Measurements from ENCODE around the gene ZYX. TPM values are rescaled to one million over a fixed set of nuclear protein-coding genes. Genes with fewer than 3 reads are reported as not detected.

The ZYX gene, protein sequence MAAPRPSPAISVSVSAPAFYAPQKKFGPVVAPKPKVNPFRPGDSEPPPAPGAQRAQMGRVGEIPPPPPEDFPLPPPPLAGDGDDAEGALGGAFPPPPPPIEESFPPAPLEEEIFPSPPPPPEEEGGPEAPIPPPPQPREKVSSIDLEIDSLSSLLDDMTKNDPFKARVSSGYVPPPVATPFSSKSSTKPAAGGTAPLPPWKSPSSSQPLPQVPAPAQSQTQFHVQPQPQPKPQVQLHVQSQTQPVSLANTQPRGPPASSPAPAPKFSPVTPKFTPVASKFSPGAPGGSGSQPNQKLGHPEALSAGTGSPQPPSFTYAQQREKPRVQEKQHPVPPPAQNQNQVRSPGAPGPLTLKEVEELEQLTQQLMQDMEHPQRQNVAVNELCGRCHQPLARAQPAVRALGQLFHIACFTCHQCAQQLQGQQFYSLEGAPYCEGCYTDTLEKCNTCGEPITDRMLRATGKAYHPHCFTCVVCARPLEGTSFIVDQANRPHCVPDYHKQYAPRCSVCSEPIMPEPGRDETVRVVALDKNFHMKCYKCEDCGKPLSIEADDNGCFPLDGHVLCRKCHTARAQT
- total RNA-seq: 10 to 100 TPM; 60.2 to 61.0 (median 60.4) TPM

- no peaks in the 10 kb centered on the region for H3K9me3 ChIP-seq
- peak; percentile 93 to 95 for DNase-seq (ENCODE audit: low spot score in 2 of 2)
- H3K27ac ChIP-seq: peak within 1 kb of the TSS; percentile 98 to 100
- H3K36me3 ChIP-seq: no peaks in the 10 kb centered on the region
- peaks cover 8 to 9% of the 10 kb centered on the region in 2 donors for H3K4me1 ChIP-seq
- H3K27me3 ChIP-seq: no peaks in the 10 kb centered on the region
- intact Hi-C loops (cut with DNase I; ENCODE audit: low total_unique reads): loop anchor here (5.0 kb wide), 1 partner anchor 106 kb away; no protein-coding TSS in a partner anchor
- TF ChIP-seq, protein P1, sequence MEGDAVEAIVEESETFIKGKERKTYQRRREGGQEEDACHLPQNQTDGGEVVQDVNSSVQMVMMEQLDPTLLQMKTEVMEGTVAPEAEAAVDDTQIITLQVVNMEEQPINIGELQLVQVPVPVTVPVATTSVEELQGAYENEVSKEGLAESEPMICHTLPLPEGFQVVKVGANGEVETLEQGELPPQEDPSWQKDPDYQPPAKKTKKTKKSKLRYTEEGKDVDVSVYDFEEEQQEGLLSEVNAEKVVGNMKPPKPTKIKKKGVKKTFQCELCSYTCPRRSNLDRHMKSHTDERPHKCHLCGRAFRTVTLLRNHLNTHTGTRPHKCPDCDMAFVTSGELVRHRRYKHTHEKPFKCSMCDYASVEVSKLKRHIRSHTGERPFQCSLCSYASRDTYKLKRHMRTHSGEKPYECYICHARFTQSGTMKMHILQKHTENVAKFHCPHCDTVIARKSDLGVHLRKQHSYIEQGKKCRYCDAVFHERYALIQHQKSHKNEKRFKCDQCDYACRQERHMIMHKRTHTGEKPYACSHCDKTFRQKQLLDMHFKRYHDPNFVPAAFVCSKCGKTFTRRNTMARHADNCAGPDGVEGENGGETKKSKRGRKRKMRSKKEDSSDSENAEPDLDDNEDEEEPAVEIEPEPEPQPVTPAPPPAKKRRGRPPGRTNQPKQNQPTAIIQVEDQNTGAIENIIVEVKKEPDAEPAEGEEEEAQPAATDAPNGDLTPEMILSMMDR (IDR thresholded peaks at IDR 0.05): no peak
- TF ChIP-seq POLR2AphosphoS5 (IDR thresholded peaks at IDR 0.05): peak; percentile 25 to 91 (median 81)
- TF ChIP-seq POLR2A (IDR thresholded peaks at IDR 0.05): peak; percentile 28
- H3K4me3 ChIP-seq: peak within 1 kb of the TSS; percentile 87 to 95 (median 94)
Observed at GRCh38 chr7:143380646-143381426, at the start of gene ZYX. ZYX (plus strand) TSS chr7:143381345; CDS start chr7:143381572, 227 bp downstream.

DNA sequence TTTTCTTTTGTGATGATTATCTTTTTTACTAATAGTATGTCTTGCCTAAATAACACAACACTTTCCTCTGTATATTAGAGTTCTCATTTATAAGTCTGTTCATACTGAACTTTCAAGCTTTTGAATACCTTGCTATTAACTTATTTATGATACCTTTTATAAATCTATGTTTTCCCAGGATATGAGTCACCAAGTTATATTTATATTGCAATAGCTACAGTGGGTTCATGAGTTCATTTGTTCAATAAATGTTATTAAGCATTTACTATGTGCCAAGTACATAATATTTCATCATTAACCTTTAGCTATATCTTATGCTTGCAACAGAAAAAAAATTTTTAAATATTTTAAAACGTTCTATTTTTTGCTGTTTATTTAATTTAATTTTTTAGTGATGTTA lies 46.9 kb upstream of the ZYX start:
- Histone ChIP-seq H3K27ac (no peak overlapping the region), H3K4me3 (no peak overlapping the region), H3K9me3 (no peaks in the 10 kb centered on the region), H3K27me3 (no peaks in the 10 kb centered on the region), H3K36me3 (no peaks in the 10 kb centered on the region), H3K4me1 (no peaks in the 10 kb centered on the region)
- intact Hi-C loops (cut with DNase I; ENCODE audit: low total_unique reads): no loop called here
- TF ChIP-seq POLR2AphosphoS5 (IDR thresholded peaks at IDR 0.05): no peak
- no peak for DNase-seq (ENCODE audit: low spot score in 2 of 2)

- DNase-seq (ENCODE audit: low spot score in 2 of 2): no peak
- intact Hi-C loops (cut with DNase I; ENCODE audit: low total_unique reads): no loop called here
Observed at GRCh38 chr7:143337216-143337615, 43.9 kb upstream of the ZYX start.

GRCh38 chr7:143341842-143342241 lies 39.3 kb upstream of the ZYX start:
- H3K27me3 ChIP-seq: no peaks in the 10 kb centered on the region
- no peaks in the 10 kb centered on the region for H3K4me1 ChIP-seq
- H3K27ac ChIP-seq: no peak overlapping the region
- H3K36me3 ChIP-seq: no peaks in the 10 kb centered on the region
- no peaks in the 10 kb centered on the region for H3K9me3 ChIP-seq
- intact Hi-C loops (cut with DNase I; ENCODE audit: low total_unique reads): no loop called here
- DNase-seq (ENCODE audit: low spot score in 2 of 2): no peak
- TF ChIP-seq POLR2AphosphoS5 (IDR thresholded peaks at IDR 0.05) (no peak), POLR2A (IDR thresholded peaks at IDR 0.05) (no peak)
- TF ChIP-seq, protein P1 (IDR thresholded peaks at IDR 0.05): no peak
- H3K4me3 ChIP-seq: no peak overlapping the region

More at GRCh38 chr7:143337216-143337615, 43.9 kb upstream of the ZYX start:
- H3K27me3 ChIP-seq: no peaks in the 10 kb centered on the region
- H3K4me1 ChIP-seq: no peaks in the 10 kb centered on the region
- no peaks in the 10 kb centered on the region for H3K9me3 ChIP-seq
- no peak overlapping the region for H3K27ac ChIP-seq
- no peak overlapping the region for H3K4me3 ChIP-seq
- TF ChIP-seq, protein P1 (IDR thresholded peaks at IDR 0.05): no peak
- TF ChIP-seq POLR2A (IDR thresholded peaks at IDR 0.05) (no peak), POLR2AphosphoS5 (IDR thresholded peaks at IDR 0.05) (no peak)
- no peaks in the 10 kb centered on the region for H3K36me3 ChIP-seq

DNA sequence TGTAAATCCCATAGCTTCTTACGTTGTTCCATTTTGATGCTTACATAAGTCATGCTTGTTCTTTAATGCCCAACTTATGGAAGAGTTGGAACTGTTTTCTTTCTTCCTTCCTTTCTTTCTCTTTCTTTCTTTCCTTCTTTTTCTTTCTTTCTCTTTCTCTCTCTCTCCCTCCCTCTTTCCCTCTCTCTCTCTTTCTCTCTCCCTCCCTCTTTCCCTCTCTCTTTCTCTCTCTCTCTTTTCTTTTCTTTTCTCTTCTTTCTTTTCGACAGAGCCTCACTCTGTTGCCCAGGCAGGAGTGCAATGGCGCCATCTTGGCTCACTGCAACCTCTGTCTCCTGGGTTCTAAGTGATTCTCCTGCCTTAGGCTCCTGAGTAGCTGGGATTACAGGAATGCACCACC lies 37.5 kb upstream of the ZYX start:
- Histone ChIP-seq H3K4me3 (no peak overlapping the region), H3K27me3 (no peaks in the 10 kb centered on the region), H3K27ac (no peak overlapping the region), H3K9me3 (no peaks in the 10 kb centered on the region), H3K4me1 (no peaks in the 10 kb centered on the region), H3K36me3 (no peaks in the 10 kb centered on the region)
- intact Hi-C loops (cut with DNase I; ENCODE audit: low total_unique reads): no loop called here
- TF ChIP-seq POLR2AphosphoS5 (IDR thresholded peaks at IDR 0.05) (no peak), POLR2A (IDR thresholded peaks at IDR 0.05) (no peak)
- TF ChIP-seq, protein P1 (IDR thresholded peaks at IDR 0.05): no peak
- no peak for DNase-seq (ENCODE audit: low spot score in 2 of 2)
